PC-9 (cell line): ENCODE data around the gene BOC.

Source experiments
- CTCF ChIP-seq: fragments of 200-600 bp; sonication (generic); conservative IDR thresholded peaks from 2 replicates; pipeline ENCODE4 v1.6.1; 2017; ENCODE audit warnings: mixed run types, antibody characterized with exemption, mild to moderate bottlenecking, moderate library complexity
- EZH2 ChIP-seq: fragments of 200-600 bp; sonication (generic); IDR thresholded peaks from 2 replicates; pipeline ENCODE4 v1.8.0; 2017; ENCODE audit warnings: antibody characterized with exemption, low read depth

- TF ChIP-seq CTCF: no peak
- no peak for TF ChIP-seq EZH2
Measured at GRCh38 chr3:113270068-113270467, 58.7 kb downstream of the BOC start.
